ENCODE data around the gene EPHX1. TPM values are rescaled to one million over a fixed set of nuclear protein-coding genes. Genes with fewer than 3 reads are reported as not detected.
A peak's percentile ranks its signal among the peaks of the same experiment; 100 is the strongest.

EPHX1 gene
- total RNA-seq, 1 donor from 2014 or later, result 82.8 TPM

DNA sequence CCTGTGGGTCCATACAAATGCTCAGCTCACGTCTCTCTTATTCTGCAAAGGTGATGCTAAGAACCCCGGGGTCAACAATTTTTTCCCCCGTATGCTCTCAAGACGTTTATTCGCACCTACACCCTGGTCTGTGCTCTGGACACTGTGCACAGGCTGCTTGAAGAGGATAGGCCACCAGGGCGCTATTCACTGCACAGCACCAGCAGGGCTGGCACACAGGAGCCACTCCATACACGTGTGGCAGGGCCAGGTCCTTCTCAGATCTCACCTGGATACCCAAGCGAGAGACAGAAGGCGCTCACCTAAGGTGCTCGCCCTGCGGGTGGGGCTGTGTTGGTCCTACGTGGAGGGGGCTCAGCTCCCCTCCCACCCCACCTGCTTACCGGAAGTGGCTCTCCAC, 55.6 kb downstream of the EPHX1 start:
- peaks cover 4% of the 10 kb centered on the region for H4K20me1 ChIP-seq (ENCODE audit: insufficient read depth, low read length)
- H3K36me3 Mint-ChIP-seq (ENCODE audit: low read depth, unreplicated experiment), result peaks cover 30% of the 10 kb centered on the region
- H2AFZ ChIP-seq (ENCODE audit: low read depth, low read length), result no peak overlapping the region
- DNase-seq (ENCODE audit: low read depth) (no peak), FAIRE-seq (no peak)
- H3K27ac Mint-ChIP-seq (ENCODE audit: unreplicated experiment), result no peak overlapping the region
- peaks cover 11% of the 10 kb centered on the region for H3K4me1 Mint-ChIP-seq (ENCODE audit: low read depth, unreplicated experiment)
- TF ChIP-seq CTCF (IDR thresholded peaks at IDR 0.05; ENCODE audit: insufficient read depth, low read depth, low read length) (no peak), EZH2 (IDR thresholded peaks at IDR 0.05; ENCODE audit: insufficient read depth, low read length) (no peak)
- H3K4me1 ChIP-seq (ENCODE audit: insufficient read depth, low read length), result peaks cover 23% of the 10 kb centered on the region
- H3K79me2 ChIP-seq (ENCODE audit: insufficient read depth, low read length), result no peaks in the 10 kb centered on the region
- peaks cover 4% of the 10 kb centered on the region for H3K36me3 ChIP-seq (ENCODE audit: insufficient read depth, low read length)
- H3K27ac ChIP-seq (ENCODE audit: low read depth, low read length), result peak overlapping the region; percentile 20
- H3K4me3 ChIP-seq (ENCODE audit: insufficient read depth, low read depth, low read length), result no peak overlapping the region
- no peaks in the 10 kb centered on the region for H3K9me3 Mint-ChIP-seq (ENCODE audit: unreplicated experiment)
- no peaks in the 10 kb centered on the region for H3K27me3 Mint-ChIP-seq (ENCODE audit: low read depth, unreplicated experiment)
- no peaks in the 10 kb centered on the region for H3K9me3 ChIP-seq (ENCODE audit: insufficient read depth, low read depth, low read length)
- no peak overlapping the region for H3K9ac ChIP-seq (ENCODE audit: low read length)
- H3K4me3 Mint-ChIP-seq (ENCODE audit: unreplicated experiment), result no peak overlapping the region
- H3K4me2 ChIP-seq (ENCODE audit: low read length), result peak overlapping the region; percentile 55
- H3K27me3 ChIP-seq (ENCODE audit: insufficient read depth, low read length), result no peaks in the 10 kb centered on the region

DNA sequence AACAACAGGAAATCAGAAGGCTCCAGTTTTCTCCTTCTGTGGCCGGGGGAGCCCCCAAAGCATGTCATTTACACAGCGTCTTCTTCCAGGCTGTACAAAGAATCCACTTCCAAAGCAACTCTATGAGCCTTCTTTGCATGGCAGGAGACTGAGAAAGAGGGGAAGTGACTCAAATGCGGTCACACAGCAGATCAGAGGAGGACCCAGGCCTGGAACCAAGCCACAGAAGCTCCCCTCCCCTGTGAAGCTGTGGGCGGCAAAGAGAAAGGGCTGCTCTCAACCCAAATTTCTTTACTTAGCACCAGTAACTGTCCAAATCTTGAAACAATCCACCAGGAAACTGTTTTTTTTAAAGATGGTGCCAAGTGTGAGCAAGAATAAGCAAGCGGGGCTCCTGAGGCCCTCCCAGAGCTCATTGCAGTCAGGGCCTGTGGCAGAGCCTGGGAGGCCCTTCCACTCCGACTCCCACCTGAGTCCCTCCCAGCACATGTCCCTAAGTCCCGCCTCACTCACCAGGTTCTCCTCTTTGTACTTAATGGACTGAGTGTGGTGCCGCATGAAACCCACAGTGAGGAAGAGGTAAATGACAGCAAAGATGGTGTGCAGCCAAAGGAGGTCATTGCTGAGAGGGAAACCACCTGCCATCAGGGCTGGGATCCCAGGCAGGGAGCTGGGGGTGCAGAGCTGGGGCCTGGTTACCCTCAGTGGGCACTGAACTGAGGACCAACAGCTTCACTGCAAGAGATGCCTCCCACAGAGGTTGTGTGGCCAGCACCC, 56.3 kb downstream of the EPHX1 start:
- peaks cover 34% of the 10 kb centered on the region for H3K36me3 Mint-ChIP-seq (ENCODE audit: low read depth, unreplicated experiment)
- no peak overlapping the region for H3K4me3 Mint-ChIP-seq (ENCODE audit: unreplicated experiment)
- Histone ChIP-seq H3K79me2 (ENCODE audit: insufficient read depth, low read length) (no peaks in the 10 kb centered on the region), H3K36me3 (ENCODE audit: insufficient read depth, low read length) (peaks cover 4% of the 10 kb centered on the region), H3K27me3 (ENCODE audit: insufficient read depth, low read length) (no peaks in the 10 kb centered on the region), H3K27ac (ENCODE audit: low read depth, low read length) (peak overlapping the region; percentile 20), H3K4me2 (ENCODE audit: low read length) (peak overlapping the region; percentile 55), H3K4me3 (ENCODE audit: insufficient read depth, low read depth, low read length) (no peak overlapping the region), H3K9ac (ENCODE audit: low read length) (no peak overlapping the region), H3K4me1 (ENCODE audit: insufficient read depth, low read length) (peaks cover 27% of the 10 kb centered on the region), H3K9me3 (ENCODE audit: insufficient read depth, low read depth, low read length) (no peaks in the 10 kb centered on the region), H2AFZ (ENCODE audit: low read depth, low read length) (no peak overlapping the region), H4K20me1 (ENCODE audit: insufficient read depth, low read length) (peaks cover 4% of the 10 kb centered on the region)
- no peaks in the 10 kb centered on the region for H3K9me3 Mint-ChIP-seq (ENCODE audit: unreplicated experiment)
- H3K27me3 Mint-ChIP-seq (ENCODE audit: low read depth, unreplicated experiment), result no peaks in the 10 kb centered on the region
- no peak overlapping the region for H3K27ac Mint-ChIP-seq (ENCODE audit: unreplicated experiment)
- peaks cover 14% of the 10 kb centered on the region for H3K4me1 Mint-ChIP-seq (ENCODE audit: low read depth, unreplicated experiment)
- peak; percentile 81 for DNase-seq (ENCODE audit: low read depth)
- TF ChIP-seq CTCF (IDR thresholded peaks at IDR 0.05; ENCODE audit: insufficient read depth, low read depth, low read length), result no peak
- no peak for TF ChIP-seq EZH2 (IDR thresholded peaks at IDR 0.05; ENCODE audit: insufficient read depth, low read length)
- no peak for FAIRE-seq

- Mint-ChIP-seq H3K4me3 (ENCODE audit: unreplicated experiment) (no peak overlapping the region), H3K36me3 (ENCODE audit: low read depth, unreplicated experiment) (peaks cover 32% of the 10 kb centered on the region), H3K27me3 (ENCODE audit: low read depth, unreplicated experiment) (no peaks in the 10 kb centered on the region), H3K27ac (ENCODE audit: unreplicated experiment) (no peak overlapping the region), H3K9me3 (ENCODE audit: unreplicated experiment) (no peaks in the 10 kb centered on the region), H3K4me1 (ENCODE audit: low read depth, unreplicated experiment) (peaks cover 17% of the 10 kb centered on the region)
- Histone ChIP-seq H3K79me2 (ENCODE audit: insufficient read depth, low read length) (no peaks in the 10 kb centered on the region), H3K27me3 (ENCODE audit: insufficient read depth, low read length) (no peaks in the 10 kb centered on the region), H3K27ac (ENCODE audit: low read depth, low read length) (no peak overlapping the region), H3K4me3 (ENCODE audit: insufficient read depth, low read depth, low read length) (no peak overlapping the region), H3K36me3 (ENCODE audit: insufficient read depth, low read length) (peaks cover 2% of the 10 kb centered on the region), H3K4me1 (ENCODE audit: insufficient read depth, low read length) (peaks cover 34% of the 10 kb centered on the region), H4K20me1 (ENCODE audit: insufficient read depth, low read length) (peaks cover 8% of the 10 kb centered on the region), H3K4me2 (ENCODE audit: low read length) (no peak overlapping the region), H3K9ac (ENCODE audit: low read length) (no peak overlapping the region), H2AFZ (ENCODE audit: low read depth, low read length) (no peak overlapping the region), H3K9me3 (ENCODE audit: insufficient read depth, low read depth, low read length) (no peaks in the 10 kb centered on the region)
- no peak for TF ChIP-seq EZH2 (IDR thresholded peaks at IDR 0.05; ENCODE audit: insufficient read depth, low read length)
- TF ChIP-seq CTCF (IDR thresholded peaks at IDR 0.05; ENCODE audit: insufficient read depth, low read depth, low read length), result no peak
- no peak for FAIRE-seq
- no peak for DNase-seq (ENCODE audit: low read depth)
These were observed 57.1 kb downstream of the EPHX1 start for GRCh38 chr1:225866981-225867380.
